NCI-H187 (cell line): Measurements from ENCODE around the gene SVIP.

Experiments used
- DNase-seq, 2 experiments: peaks; one replicate each; lab custom pipeline; 2025; lab: John Stamatoyannopoulos, UW

SVIP gene, protein sequence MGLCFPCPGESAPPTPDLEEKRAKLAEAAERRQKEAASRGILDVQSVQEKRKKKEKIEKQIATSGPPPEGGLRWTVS

DNA sequence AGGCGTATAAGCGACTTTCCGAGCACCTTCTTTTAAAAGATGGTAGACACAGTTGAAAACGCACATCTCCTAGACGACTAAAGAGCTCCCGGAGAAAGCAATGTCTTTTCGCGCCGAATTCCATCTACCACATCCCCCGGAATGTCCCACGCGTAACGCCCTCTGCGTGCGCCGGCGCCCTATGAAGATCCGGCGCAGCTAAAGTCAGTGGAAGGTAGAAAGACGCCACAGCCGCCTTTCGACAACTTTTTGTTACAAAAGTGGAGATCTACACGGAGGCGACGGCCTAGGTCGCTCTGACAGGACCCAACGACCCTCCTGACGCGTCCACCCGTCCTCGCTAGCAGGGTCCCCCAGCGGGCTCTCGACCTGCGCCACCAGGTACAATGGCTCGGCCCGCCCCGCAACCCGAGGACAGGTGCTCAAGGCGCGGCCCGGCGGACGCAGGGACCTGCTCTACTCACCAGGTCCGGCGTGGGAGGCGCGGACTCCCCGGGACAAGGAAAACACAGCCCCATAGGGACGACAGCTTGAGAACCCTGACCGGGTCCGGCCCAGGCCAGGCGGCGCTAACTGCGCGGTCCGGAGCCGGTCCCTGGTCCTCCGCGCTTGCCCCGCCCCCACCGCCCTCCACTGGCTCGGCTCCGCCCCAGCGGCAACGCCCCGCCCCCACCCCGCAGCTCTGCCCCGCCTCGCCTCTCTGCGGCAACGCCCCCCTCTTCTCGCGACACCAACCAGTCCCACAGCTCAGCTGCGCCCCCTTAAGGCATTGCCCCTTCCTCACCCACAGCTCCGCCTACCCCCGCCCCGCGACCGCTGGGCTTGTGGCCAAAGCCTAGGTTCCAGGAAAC lies at the start of gene SVIP:
TSS of gene SVIP (minus strand) at position 571 of the 851 bp plus-strand sequence. CDS start at position 518, 53 bp downstream.
- DNase-seq = peak; percentile 98 to 99

DNA sequence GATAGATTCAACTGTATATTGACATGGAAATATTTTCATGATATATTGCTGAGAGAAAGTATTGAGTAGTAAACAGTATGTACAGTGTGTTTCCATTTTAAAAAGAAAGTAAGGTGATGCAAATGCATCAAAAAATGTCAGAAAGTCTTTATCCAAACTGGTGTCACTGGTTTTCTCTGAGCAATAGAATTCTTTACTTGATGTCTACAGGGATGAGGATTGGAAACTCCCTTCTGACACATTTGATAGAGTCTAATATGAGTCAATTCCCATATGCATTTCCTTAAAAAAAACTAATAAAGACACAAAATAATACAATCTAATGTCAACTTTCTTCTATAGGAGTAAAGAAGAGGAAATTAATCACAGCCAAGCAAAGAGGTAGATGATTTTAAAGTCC lies 49.0 kb upstream of the SVIP start:
- DNase-seq = no peak

DNA sequence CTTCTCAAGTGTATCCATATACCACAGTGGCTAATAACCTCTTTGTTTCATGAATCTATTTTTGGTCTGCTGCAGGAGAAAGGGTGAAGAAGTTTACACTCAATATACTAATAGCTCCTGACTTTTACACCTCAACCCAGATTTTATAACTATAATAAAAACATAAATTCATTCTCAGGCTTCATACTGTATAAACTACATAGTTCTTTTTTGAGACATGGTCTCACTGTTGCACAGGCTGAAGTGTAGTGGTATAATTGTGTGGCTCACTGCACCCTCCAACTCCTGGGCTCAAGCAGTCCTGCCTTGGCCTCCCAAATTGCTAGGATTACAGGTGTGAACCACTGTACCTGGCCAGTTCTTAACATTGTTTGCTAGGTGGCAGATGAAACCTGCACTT lies 48.4 kb upstream of the SVIP start:
- no peak for DNase-seq

DNA sequence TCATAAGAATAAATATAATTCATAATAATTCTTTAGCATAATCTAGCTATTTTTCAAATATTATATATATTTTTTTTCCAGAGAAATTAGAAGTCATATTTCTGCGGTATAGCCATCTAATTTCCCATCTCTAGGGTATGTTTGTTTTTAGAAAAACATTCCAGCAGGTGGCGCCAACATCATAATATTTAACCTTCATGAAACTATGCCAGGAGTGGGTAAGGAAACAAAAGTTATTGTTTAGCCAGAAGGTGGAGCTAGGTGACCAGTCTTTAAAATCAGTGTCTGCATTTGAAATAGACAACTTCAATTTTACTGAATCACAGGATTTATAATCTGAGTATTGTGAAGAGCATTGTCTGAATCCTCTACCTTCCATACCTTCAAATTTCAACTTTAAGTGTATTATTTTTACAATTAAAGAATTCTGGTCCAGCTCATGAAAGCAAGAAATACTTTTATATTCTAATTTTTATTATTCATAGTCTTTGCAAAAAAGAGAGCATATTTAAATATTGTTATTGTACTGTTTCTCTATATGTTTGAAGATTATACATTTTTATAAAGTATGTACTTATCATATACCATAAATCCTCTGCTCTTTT lies 46.4 kb upstream of the SVIP start:
- DNase-seq = peak; percentile 67 to 87

DNA sequence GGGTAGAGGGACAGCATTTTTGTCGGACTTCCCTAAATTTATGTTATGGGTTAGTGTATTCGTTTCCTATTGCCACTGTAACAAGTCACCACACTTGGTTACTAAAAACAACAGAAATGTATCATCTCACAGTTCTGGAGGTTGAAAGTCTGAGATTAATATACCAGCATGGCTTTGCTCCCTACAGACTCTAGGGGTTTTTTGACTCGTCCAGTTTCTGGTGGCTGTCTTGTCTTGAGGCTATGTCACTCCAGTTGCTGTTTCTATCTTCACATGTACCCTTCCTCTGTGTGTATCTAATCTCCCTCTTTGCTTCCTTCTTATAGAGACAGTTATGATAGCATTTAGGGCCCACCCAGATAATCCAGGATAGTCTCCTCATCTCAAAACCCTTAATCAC lies 39.7 kb upstream of the SVIP start:
- no peak for DNase-seq

DNA sequence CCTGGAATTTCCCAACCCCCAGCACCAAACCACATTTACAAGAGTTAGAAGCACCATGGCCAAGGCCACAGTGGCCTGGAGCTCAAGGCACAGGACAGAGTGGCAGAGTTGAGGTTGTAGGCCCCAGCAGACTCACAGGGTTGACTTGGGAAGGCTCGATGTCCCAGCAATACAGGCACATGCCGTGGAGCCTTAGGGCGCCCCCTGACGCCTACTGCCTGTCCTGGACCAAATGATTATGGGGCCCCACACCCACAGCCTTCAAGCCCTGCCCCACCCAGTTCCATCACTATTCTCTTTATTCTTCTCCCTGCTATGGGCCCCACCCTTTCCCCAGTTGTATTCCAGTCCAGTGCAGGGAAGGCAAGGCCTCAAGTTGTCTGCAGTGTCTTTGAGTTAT lies 30.6 kb upstream of the SVIP start, which contains the start of gene CCDC179:
TSS of gene CCDC179 (minus strand) at position 234 of the 400 bp plus-strand sequence. CDS start at position 181, 53 bp downstream.
- DNase-seq = no peak

DNA sequence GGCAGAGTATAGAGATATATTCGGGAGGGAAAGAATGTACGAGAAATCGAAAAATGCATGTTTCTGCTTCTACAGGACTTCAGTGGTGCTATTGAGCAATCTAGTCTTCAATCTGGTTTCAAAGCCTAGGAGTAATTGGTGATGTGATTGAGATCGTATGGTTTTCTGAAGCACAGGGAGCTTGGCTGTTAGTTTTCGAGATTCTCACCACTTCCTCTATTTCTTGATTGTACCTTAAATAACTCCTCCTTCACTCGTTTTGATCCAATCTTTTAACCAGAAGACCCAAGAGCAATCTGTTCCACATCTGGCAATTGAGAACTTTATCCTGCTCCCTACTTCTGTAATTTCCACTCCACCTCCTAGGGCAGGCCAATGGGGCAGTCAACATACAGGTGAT lies 30.2 kb upstream of the SVIP start:
- DNase-seq = no peak

DNA sequence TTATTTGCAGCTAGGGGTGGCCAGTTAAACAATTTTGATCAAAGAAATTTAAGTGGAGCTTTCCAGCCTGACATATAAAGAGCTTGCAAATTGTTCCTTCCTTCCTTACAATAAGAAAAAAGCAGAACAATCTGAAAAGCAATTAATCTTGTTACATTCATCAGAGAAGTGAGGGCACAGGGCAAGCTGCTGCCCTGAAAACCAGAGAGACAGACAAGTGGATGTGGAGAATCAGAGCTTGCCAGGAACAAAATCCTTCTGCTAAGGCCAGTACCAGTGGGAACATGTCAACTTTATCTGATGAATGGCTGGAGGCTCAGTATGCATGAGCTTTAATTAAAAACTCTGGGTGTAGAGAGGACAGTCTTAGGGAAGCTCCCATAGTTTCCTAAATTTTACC lies 21.9 kb upstream of the SVIP start:
- no peak for DNase-seq

DNA sequence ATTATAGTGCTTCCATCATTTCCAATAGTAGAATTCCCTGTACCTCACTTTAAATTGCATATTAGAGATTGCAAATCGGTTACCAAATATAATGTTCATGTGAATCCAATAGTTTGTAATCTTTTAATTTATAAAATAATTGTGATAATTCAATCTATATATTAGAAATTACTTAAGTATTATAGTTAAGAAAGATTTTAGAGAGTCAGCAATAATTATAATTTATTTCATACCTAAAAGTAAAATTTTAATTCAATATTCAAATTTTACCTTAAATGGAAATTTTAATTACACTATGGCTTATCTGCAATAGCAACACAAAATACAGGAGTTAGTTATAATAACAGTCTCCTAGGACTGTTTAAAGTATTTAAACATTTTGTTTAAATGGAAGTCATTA lies 17.1 kb upstream of the SVIP start:
- no peak for DNase-seq

DNA sequence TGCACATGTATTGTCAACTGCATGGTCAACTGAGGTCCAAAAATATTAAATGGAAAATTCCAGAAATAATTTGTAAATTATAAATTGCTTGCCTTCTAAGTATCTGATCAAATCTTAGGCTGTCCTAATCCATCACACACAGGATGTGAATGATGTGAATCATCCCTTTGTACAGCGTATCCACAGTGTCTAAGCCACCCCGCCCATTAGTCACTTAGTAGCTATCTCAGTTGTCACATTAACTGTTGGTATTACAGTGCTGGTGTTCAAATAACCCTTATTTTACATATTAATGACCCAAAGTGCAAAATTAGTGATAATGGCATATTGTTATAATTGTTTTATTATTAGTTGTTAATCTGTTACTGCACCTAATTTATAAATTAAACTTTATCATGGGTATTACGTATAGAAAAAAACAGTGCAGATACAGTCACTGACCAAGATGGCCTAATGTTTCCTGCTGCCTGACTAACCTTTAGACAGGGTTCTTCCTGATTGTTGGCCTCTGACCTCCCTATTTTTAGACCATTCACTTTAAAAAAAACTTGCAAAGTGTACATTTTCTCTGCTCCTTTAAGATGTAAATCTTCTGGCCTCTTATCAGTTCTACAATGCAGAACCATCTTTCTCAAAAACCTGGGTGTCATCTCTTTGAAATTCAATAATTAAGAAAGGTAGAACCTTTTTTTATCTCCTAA lies 2.9 kb upstream of the SVIP start:
- DNase-seq = no peak

DNA sequence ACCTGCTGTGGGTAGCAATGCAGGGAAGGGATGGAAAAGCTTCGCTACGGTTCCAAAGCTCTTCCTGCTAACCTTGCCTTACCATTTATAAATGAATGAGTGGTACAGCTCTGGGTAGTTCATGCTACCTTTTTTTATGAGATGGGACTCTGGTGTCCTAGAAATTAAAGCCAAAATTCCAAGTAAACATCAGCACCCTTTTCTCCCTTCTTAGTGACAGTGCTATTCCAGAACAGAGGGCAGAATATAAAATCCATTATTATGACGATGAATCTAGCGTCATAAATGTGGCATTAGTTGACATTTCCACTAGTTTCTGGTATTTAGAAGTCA lies 447 bp upstream of the SVIP start:
- DNase-seq = no peak

DNA sequence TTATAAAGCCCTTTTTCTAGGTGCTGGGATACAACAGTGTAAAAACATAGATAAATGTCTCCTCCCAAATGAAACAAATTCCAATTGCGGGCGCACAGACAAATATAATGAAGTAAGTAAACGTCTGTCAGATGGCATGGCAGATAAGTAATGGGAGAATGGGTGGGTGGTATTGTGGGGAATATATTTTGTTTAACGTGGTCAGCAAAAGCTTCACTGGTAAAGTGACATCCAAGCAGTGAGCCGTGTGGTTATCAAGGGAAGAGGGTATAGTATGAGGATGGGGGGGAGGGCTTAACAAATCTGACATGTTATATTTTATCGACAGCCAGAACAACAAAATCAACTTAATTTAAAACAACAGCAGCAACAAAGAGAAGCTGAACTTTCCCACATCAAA lies 1.2 kb downstream of the SVIP start:
- no peak for DNase-seq

DNA sequence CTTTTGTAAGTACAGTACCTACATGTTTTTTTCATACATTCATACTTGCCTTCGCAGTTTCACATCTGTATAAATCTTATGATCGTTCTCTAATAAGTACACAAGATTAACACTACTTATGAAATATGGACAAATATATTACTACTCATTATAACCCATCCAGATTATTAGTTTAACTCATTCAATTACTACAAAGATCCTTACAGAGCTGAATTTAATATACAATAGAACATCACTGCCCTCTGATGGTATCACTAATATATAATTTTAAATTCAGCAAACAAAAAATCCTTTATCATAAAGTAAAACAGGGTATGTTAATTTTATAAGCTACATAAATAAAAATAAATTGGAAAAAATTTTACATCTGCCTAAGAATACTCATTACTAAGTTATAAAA lies 7.4 kb downstream of the SVIP start:
- DNase-seq = no peak

DNA sequence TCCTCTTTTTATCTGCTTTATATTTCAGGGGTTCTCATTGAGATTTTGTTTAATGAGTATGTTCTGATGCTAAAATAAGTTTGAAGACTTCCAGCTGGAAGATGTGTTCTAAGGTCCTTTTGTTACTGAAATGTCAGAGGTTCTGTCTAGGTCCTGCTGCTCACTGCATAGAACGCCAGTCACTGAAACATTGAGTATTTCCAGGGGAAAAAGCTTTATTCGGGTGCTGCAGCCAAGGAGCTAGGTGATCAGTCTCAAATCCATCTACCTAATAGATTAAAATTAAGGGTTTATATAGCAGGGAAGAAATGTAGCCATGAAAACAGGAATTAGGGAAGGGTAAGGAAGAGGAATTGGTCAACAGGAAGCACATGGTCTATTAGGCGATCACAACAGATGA lies 19.7 kb downstream of the SVIP start:
- no peak for DNase-seq

DNA sequence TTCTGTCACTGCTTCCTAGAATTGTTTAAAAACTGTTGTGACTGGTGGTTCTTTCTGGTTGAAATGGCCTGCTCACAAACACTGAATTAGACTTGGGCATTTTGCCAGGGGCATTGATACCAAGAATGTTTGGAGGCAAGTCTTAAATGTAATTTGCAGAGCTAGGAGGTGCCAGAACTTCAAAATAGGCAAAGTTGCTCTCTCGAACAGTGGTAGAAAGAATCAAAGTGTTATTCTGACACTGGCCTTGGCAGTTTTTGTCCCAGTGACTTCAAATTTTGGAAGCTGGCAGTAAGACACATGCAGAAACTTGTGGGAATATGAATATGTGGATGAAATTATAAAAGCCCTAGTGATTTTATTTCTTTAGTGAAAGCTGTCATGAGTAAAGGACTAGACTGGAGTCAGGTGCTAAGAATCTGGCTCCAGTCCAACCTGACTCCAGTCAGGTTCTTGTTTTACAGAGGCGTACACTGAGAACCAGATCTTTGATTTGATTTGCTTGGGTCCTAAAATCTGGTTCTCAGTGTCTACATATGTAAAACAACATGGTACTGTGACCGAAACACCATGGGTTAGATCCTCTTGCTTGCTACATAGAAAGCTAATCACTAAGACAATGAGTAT lies 20.9 kb downstream of the SVIP start:
- no peak for DNase-seq

DNA sequence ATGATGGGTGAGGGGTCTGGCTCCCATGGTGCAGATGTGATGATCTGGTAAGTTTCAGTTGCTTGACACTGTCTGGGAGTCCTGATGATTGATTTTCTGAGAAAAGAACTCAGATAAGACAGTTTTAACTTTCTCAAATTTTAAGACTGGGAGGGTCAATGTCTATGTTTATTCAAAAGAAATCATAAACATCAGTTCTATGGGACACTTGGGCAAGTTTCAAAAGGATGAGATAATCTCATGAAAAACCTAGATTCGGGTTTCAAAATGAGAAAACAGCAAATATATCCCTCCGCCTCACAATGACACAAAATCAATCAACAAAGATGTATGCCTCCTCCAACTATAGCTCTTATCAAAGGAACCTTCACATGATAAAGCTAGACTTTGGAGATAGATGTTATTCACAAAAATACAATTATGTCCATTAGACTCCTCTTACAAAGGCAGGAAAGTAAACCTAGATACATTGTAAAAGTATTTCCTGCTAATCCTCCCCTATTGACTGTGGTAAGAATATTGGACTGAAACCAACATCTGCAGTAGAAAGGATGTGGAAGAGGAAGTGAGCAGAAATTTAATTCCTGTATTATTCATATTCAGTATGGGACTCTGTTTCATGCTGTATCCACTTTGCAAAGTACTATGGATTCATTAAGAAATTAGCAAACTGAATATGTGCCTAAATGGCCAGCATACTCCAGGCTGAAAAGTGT lies 21.6 kb downstream of the SVIP start:
- DNase-seq = no peak

DNA sequence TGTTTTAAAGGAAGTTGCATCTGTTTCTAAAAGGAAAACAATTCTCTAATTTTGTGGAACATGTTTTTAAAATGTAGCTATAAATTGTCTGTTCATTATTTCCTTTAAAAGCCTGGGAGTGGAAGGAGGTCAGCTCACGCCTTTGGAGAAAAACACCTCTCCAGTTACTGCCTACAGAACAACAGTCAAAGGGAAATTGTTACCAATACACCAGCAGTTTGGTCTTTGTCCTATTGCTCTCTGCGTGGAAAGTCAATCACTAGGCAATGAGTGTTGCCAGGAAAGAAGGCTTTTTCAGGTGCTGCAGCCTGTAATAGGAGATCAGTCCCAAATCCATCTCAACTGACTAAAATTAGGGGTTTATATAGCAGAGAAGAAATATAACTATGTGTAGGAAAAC lies 22.2 kb downstream of the SVIP start:
- no peak for DNase-seq

DNA sequence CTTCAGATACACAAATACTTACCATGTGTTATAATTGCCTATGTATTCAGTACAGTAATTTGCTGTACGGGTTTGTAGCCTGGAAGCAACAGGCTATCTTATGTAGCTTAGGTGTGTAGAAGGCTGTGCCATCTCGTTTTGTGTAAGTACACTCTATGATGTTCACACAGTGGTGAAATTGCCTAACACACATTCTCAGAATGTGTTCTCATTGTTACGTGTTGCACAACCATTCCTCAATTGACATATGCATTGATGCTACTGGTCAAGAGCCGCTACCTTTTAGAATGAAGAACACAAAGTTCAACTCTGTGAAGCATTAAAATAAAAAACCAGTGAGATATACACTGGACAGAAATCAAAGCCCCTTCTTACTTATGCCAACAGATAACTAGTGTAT lies 26.7 kb downstream of the SVIP start:
- no peak for DNase-seq

DNA sequence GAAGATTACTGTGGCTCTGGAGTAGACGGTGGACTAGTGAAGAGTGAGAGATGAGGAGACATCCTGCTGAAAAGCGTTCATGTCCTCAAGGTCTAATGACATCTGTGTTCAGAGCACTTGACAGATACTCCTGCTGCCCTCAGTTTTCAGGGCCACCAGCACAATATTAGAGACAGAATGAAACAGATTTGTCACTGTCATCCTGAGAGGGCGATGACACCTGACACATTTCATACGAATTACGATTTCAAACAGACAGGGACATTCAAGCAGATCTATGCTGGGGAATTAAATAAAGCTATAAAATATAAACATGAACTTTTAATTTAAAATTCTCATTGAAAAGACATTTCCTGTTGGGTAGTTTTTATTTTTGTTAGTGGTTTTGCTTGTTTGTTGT lies 29.1 kb downstream of the SVIP start:
- peak in 1 of 2 experiments; percentile 84 for DNase-seq

DNA sequence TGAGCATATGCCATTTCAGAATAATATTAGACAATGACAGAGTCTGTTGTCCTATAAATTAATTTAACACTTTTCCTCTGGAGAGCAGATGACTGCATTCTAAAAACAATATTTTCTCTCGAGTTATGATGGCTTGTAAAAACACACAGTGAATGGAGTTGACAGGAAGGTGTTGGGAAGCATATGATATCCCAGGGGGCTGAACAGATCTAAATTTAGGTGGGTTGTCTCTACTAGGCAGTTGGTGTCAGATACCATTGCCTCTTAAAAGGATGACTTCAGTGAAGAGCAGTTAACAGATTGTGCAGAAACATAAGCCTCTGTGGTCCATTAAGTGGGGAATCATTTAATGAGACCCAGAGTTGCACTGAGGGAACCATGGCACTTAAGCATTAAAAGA lies 30.7 kb downstream of the SVIP start:
- peak in 1 of 2 experiments; percentile 54 for DNase-seq

DNA sequence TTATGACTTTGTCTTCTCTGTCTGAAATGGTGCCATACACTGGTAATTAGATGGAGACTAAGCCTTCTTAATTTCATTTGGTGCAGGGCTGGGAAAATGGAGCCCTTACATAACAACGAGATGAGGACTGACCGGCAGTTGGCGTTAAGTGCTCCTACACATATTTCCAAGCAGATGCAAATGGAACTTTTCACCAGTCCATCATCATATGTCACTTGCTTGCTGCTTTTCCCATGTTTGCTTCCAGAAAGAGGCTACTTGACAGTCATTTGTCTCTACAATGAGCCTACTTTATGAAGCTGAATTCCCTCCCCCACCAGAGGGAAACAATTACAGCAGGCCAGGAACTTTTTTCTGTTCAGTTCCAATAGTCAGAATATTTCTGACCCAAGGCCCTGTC lies 32.6 kb downstream of the SVIP start:
- DNase-seq = peak; percentile 79 to 82

DNA sequence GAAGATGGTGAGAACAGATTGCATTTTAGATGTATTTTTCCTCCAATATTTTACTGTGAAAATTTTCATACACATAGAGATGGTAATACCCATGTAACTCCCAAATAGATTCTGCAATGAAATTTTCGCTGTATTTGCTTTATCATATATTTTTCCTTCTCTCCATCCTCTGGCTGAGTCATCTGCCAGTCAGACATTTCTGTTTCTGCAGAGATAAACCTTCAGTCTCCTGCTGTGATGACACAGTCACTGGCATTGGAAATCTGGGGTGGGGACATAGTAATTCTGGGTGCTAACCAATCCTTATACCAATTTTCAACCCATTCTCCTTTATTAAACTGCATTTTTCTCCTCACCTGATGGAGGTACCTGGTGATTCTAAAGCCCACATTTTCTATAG lies 33.7 kb downstream of the SVIP start:
- DNase-seq = no peak
